GM21526 (cell line): ENCODE data around the gene NPHS2.
"Not testable (repeated sequence)": the region's sequence is repeated elsewhere in the genome, so short reads cannot be mapped to it uniquely, and the experiment has no call there.

ENCODE experiments used
- ATAC-seq: cut with Tn5 transposase; IDR thresholded peaks from one replicate; pipeline ENCODE4 v1.9.1; 2021; ENCODE audit warnings: moderate library complexity; ENCODE audit not compliant: unreplicated experiment, low FRiP score

Gene NPHS2

DNA sequence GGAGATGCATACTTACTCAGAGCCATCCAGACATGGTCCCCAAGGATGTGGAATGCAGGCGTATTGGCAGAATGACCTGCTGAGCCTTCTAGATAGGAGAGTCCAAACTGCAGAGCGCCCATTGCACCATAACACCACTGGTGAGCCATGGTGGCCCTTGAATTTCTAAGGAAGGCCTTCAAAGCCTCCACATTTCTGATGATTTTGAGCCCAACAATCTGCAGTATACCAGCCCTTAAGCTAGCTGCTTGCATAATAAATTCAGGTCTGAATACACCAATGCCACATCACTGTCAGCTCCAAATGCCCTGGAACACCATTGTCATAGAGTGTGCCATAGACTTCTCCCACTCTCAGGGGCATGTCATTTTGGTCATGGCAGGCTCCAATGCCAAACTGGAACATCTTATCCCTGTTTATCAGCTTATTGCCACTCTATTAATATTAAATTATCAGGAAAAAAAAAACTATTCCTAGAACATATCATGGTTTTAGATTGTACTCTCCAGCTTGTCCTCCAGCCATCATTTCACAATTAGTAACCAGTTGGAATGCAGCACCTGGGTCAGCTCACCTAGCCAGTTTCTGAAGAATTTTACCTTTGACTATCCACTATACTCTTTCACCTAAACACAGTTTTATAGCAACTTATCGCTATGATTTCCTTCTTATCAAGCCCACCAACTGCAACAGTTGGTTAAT, 26.9 kb downstream of the NPHS2 start:
- no peak for ATAC-seq

DNA sequence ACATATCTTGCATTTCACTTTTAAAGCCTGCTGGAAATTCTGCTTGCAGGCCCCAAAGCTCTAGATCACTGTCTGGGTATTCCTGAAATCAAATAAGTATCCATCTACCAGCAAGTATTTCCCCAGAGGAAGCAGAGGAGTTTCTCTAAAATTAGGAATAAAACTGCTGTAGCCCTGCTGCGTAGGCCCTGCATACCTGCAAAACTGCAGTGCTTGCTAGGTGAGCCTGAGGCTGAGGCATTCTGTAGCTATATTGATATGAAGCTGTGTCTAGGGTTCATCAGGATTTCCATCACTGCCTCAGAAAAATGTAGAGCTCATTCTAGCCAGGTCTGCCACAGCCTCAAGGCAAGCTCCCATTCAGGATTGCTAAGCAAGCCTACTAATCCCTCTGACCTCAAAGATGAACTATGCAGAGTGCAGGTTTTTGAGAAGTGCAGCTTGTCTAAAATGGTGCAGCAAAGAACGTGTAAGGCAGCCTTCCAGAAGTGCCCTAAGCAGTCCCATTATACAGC, 28.7 kb downstream of the NPHS2 start:
- no peak for ATAC-seq

DNA sequence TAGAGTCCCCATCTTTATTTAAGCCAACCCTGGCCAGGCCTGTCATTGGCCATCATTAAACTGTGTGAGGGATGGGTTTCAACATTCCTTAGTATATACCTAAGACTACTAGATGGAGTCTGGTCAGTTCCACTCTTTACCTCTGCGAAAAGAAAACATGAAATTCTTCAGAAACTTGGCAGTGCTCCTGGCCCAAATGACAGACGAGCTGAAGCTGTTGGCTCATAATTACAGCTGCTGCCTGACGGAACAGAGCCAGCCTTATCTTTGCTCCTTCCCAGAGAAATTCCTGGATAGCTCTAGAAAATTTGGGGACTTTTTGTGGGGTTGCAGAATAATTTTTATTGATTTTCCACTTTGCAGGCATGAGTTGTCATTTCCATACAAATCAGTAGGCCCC, 30.4 kb downstream of the NPHS2 start:
- no peak for ATAC-seq

DNA sequence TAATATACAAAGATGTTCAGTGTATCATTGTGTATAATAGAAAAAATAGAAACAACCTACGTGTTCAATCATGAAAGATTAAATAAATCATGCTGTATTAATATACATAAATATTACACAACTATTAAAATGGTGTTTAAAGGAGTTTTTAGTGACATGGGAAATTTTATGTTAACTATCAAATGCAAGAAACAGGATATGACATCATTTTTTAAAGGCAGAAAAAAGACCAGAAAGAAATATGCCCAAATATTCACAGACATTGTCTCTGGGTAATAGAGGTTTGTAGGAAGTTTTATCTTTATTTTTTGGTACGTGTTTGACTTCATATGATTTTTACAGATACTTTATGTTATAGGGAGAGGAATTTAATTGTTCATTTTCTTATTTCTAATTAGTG, 34.0 kb downstream of the NPHS2 start:
- ATAC-seq, result no peak

DNA sequence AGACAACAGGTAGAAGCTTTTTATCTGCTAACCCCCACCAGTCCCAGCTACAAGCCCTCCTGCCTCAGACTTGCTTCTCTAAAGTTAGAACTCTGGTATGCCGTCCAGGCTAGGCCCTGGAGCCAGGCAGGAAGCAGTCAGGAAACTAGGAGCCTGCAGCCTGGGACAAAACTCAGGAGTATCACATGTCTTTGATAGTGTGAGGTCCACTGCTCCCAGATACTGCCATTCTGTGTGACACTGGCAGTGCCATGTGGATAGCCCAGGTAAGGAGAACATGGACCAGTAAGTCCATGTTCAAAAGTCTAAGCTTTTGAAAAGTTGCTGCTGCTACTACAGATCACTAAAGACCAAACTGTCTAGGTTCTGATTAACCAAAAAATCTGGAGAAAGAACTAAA, 45.4 kb downstream of the NPHS2 start:
- ATAC-seq, result no peak

DNA sequence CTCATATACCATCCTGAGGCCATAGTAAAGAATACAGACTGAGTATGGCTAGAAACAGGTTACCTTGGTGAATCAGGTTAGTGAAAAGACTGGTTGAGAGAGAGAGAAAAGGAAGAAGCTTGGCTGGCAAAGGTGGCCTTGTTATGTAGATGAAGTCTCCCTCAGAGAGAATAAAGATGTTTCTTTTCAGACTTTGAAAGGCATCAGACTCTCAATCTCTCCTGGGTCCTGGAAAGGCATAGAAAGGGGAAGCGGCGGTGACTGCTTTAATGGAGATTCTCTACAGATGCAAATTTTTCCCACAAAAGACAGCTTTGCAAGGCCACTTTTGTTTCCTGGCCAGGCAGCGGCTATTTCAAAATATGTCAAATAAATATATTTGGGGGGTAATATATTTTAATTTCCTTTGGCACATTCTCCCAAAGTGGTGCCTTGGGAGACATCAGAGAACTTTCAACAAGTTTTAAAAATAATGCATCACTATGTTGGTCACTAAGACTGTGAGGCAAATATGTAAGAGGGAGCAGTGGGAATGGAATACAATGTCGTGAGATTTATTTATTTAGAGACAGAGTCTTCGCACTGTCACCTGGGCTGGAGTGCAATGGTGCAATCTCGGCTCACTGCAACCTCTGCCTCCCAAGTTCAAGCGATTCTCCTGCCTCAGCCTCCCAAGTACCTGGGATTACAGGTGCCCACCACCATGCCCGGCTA, 46.1 kb downstream of the NPHS2 start:
- no peak for ATAC-seq

DNA sequence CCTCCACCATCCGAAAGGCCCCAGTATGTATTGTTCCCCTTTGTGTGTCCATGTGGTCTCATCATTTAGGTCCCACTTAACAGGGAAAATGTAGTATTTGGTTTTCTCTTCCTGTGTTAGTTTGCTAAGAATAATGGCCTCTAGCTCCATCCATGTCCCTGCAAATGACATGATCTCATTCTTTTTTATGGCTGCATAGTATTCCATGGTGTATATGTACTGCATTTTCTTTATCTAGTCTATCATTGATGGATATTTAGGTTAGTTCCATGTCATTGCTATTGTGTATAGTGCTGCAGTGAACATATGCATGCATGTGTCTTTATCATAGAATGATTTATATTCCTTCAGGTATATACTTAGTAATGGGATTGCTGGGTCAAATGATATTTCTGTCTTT, 57.2 kb downstream of the NPHS2 start:
- not testable (repeated sequence) for ATAC-seq

DNA sequence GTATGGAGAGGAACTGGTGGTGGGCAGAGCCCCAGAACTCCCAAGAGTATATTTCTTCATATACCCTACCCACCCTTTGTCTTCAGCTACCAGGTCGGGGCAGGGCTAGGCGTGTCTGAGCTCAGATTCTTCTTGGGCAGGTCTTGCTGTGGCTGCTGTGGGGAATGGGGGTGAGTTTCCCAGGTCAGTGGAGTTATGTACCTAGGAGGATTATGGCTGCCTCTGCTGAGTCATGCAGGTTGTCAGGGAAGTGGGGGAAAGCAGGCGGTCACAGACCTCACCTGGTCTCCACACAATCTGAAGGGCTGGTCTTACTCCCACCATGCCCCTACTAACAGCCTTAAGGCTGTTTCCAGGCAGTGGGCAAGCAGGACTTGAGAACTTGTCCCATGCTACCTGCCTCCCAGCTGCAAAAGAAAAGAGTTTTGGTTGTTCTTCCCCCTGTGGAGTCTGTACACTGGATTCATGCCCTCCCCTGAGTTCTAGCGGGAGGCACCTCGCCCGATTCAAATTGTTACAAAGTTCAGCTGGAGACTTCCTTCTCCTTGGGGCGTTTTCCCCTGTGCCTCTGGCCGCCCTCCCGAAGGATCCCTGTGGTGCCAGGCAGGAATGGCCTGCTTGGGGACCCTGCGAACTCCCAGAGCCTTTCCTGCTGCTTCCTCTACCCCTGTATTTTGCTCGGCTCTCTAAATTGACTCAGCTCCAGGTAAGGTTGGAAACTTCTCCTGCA, 58.6 kb downstream of the NPHS2 start:
- no peak for ATAC-seq

DNA sequence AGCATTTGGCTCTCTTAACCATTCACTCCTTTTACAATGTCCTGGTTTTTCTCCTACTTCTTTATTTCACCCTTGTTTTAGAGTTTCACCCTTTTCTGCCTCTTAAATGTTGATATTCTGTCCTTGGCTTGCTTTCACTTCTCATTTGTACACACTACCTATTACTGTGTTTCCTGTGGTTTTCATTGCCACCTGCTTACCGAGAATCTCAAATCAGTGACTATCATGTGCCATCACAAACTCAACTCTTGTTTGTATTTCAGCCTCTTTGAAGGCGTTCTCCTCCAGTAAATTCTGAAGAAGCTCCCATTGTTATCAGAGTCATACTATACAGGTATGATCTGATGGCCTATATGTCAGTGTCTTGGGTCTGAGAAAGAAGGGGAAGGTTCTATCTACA, 65.7 kb downstream of the NPHS2 start:
- peak; percentile 88 for ATAC-seq

DNA sequence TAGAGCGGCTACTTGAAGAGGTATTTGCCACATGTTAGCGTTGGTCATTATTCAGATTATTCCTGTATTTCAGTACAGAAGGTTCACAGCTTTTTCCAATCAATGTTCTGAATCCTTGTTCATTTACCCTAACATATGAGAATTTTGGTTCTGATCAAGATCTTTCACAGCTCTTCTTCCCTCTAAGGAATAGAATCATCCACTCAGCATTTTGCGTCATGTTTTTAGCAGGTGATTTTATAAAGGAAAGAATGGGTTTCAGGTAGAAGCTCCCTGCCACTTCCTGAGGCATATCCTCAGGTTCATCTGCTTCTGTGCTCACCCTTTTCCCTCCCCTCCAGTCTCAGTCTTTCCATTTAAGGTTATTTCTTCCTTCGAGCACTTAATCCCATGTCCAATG, 66.4 kb downstream of the NPHS2 start:
- no peak for ATAC-seq

DNA sequence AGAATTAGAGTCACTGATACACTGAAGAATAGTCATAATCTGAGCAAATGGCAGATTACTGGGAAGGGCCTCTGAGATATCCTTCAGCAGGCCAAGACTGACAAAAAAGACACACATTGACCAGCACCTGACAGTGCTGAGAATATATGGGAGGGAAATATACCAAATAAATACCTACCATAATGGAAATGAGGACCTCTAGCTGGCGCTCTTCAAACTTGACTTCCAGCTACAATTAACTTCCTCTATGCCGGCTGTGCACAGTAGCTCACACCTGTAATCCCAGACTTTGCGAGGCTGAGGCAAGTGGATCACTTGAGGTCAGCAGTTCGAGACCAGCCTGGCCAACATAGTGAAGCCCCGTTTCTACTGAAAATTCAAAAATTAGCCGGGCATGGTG, 69.5 kb downstream of the NPHS2 start:
- no peak for ATAC-seq
